Activated CD4-positive, alpha-beta T cell treated with anti-CD3 and anti-CD28 coated beads, Interleukin-2, amount 50 U/mL, for 24 hours (primary cell): ENCODE results near the gene BTNL2.
A peak's percentile ranks its signal among the peaks of the same experiment; 100 is the strongest.

Experiments
- DNase-seq, 2 donors: peaks; one replicate each; pipeline ENCODE4 v3.0.0-alpha.2; 2020; ENCODE audit warnings: low read depth in 1 of 2, low spot score in 1 of 2

BTNL2 gene

DNA sequence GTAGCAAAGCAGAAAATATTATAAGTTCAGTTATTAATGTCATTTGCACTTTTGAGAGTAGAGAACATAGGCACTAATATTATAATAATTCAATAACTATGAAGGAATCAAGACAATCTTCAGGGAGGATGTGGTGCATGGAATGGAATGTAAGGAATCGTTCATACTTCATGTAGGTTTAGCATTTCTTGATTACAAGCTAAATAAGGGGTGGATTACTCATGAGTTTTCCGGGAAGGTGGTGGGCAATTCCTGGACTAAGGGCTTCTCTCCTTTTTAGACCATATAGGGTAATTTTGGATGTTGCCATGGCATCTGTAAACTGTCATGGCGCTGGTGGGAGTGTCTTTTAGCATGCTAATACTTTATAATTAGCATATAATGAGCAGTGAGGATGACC, 9.1 kb upstream of the BTNL2 start:
- DNase-seq, result no peak

DNA sequence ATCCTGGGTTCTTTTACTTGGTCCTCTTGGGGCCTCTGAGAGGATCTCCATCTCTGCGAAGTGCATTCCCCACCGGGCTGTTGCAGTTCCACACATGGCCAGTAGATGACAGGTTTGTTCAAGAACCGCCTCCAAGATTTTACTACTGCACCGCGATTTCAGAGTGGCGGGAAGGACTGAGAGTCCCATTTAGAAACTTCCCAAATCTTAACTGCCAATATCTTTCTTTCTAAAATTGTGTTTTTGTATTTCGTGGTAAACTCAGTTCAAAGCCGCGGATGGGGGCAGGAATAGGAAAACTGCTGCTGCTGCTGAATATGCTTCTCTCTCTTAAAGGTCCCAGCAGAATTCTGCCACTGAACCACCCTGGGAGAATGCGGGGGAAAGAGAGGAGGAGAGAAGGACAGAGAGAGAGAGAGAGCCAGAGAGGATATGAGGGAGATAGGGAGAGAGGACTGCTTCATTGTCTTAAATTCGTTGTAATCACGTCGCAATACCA, 8.6 kb upstream of the BTNL2 start:
- peak; percentile 57 to 75 for DNase-seq

DNA sequence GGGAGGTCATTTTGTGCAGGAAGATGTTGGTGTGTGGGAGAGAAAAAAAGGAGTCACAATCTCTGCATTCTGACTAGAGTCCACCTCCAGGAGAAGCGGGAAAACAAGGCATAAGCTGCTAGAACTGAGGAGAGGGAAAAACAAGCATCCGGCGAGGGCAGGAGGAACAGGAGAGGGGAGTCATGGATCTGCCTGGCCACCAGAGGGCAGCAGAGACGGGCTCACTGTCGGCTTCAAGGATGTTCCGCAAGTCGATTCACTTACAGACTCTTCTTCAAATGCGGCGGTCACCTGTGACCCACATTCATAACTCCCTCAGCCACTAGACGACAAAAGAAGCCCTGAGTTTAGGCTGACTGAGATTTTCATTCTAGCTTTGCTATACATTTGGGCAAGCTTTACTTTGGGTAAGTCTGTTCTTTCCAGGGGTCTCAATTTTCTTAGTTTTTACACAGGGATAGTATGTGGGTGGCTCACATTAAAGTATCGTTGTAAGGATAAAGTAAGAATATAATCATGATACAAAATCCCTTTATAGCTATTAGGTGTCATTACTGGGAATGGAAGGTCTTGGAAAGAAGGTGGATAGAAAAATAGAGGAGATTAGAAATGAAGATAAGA, 6.6 kb upstream of the BTNL2 start:
- peak; percentile 76 to 77 for DNase-seq

DNA sequence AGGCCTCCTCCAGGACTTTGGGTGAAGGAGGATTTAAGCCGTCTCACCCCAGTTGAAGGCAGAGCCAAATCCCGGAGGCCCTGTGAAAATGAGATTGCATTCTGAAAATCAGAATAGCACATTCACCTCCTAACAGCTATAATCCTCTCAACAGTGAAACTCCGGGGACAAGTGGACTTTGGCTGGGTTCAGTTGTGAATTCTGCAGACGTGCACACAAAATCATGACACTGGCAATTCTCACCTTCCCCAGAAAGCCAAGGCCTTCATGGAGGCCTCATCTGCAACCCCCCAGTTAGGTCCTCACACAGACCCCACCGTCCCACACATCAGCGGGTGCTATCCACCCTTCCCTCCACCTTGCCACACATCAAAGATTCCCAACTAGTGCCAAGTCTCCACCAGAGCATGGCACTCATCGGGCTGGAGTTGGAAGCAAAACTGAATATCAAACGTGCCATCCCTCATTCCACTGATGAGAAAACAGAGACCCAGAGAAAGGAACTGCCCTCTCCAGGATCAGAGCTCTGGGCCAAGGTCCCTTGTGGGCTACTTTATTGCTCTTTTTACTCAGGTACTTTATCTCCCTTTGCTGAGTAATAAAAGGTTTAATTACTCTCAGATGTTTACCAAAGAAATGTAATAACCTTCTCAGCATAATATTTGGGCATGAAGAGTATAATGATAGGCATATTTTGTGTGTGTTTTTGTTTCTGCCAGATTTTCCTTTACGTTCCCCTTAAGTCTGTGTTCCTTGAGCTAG, 4.8 kb upstream of the BTNL2 start:
- DNase-seq, result no peak

- DNase-seq, result no peak
These were observed 3.9 kb upstream of the BTNL2 start for GRCh38 chr6:32410906-32411305.

DNA sequence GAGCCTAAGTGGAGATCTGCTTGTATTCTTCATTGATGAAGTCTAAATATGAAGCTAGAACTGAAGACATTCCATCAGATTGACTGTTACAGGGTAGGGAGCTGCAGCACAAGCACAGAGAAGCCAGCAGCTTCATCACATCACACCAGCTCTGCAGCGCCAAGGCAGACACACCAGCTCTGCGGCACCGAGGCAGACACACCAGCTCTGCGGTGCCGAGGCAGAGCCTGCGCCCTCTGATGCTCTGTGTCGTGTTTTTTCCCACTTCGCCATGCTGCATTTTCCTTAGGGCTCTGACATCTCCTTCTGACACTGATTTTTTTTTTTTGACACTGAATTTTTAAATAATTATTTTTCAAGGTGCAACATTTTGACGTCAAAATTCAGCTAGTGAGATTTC, 784 bp downstream of the BTNL2 start:
- no peak for DNase-seq

DNA sequence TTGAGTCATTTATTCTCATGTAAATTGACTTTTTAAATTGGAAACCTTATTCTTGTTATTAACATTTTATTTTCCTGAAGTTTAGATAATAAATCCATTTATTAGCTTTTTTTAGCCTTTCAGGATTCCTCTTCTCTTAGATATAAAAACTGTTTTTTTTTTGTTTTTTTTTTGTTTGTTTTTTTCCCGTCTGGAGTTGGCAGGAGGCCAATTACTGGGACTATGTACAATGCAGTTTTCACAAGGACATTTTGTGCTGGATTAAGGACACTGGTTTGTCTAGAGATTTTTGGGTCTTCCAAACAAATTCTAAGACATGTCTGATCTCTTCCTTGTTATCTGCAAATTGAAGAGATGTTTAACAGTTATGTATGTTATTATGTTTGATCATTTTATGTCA, 1.3 kb downstream of the BTNL2 start:
- no peak for DNase-seq

DNA sequence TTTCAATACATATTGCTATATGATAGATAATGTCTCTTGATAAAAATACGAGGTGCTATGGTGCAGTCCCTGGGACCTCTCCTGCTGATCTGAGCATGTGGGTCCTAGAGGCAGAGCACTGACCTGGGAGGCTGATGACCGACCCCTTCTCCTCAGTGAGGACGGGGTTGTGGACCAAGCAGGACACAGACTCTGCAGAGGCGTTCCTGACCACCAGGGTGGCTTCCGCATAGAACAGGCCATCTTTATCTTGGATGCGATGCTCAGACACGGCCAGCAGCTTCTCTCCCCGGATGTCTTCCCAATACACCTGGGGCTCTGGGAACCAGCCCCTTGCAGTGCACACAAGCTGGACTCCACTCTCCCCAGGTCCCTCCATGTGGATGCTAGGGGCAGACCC, 4.2 kb downstream of the BTNL2 start:
- no peak for DNase-seq

DNA sequence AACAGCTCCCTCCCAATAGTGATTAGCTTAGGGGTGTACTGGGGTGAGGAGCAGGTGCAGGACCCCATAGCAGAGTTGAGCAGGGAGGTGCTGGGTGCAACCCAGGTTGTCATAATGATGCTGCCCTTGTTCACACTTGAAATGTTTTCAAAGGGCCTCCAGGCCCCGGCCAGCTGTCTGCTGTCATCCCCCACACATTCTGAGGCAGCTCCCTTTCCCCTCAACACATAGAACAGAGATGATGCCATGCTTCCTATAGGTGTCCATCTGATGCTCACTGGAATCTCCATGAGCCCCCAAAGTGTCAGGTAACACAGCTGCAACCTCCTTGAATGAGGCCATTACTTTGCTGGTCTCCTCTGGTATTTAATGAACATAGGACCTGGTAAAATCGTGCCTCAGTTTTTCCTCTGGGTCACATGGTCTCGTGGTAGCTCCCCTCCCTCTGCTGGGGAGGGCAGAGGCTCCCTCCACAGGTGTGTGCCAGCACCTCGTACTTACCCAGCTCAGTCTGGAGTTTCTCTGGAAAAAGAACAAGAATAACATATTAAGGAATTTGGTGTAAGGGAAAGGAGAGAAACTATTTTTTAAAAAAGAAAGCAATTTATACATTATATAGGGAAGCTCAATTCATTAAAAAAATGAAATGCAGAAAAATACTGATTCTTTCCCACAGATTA, 5.6 kb downstream of the BTNL2 start:
- DNase-seq, result no peak

GRCh38 chr6:32397252-32397920, 9.6 kb downstream of the BTNL2 start:
- no peak for DNase-seq

- no peak for DNase-seq
These were observed 11.0 kb downstream of the BTNL2 start for GRCh38 chr6:32396028-32396427.

- no peak for DNase-seq
These were observed 13.1 kb downstream of the BTNL2 start for GRCh38 chr6:32393665-32394420.

GRCh38 chr6:32391505-32391904, 15.5 kb downstream of the BTNL2 start:
- DNase-seq, result no peak

DNA sequence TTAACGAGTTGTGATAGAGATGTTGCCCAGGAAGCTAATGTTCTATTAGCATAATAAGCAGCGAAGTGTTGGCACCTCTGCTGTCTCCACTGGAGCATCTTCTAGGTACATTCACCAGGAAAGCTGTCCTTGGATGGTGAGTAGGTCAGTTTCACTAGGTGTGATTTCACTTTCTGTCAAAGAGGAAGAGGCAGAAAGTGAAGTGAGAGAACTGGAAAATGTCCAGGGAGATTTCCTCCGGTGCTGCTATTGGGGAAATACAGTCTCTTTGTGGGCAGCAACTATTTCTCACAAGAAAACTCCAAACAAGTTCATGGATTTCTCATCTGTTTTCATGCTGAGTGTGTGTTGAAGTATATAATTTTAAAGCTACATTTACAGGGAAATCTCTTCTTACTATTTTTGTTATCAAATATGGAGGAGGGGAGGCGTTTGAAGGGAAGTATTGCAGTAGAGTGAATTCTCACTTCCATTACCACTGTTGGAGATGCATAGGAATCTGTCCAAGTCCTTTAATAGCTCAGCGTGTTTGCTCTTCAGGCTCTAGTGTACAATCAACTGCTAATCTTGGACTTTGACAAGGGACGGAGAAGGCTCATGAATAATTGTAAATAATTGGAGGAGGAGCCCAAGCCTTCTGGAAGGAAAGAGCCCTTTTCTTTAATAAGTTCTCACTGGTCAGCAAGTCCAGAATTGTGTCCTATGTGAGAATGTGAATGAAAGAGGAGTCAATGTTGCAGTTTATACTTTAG, 19.2 kb downstream of the BTNL2 start:
- no peak for DNase-seq

GRCh38 chr6:32386040-32386439, 20.9 kb downstream of the BTNL2 start:
- no peak for DNase-seq

DNA sequence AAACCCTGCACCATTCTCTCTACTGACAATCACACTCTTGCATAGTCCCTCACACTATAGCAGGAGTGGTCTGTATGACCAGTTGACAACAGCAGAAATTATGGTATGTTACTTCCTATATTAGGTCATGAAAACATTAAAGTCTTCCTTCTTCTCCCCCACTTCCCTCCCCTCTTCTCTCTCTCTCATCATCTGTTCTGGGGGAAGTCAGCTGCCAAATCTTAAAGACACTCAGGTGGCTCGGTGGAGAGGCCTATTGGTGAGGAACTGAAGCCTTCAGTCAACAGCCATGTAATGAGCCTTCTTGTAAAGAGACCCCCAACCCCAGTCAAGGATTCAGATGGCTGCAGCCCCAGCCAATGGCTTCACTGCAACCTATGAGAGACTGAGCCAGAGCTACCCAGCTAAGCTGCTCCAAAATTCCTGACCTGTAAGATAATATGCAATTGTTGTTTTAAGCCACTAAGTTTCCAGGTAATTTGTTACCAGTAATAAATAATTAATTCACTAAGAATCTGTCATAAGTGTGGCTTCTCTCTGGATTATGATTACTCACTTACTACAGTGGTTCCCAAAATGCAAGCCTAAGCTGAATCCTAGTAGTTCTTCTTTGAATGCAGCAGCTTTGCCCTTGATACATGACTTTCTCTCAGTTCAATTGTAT, 24.1 kb downstream of the BTNL2 start:
- DNase-seq, result no peak

- DNase-seq, result no peak
These were observed 27.4 kb downstream of the BTNL2 start for GRCh38 chr6:32379545-32379944.

GRCh38 chr6:32375739-32376529, 31.0 kb downstream of the BTNL2 start:
- DNase-seq, result no peak

DNA sequence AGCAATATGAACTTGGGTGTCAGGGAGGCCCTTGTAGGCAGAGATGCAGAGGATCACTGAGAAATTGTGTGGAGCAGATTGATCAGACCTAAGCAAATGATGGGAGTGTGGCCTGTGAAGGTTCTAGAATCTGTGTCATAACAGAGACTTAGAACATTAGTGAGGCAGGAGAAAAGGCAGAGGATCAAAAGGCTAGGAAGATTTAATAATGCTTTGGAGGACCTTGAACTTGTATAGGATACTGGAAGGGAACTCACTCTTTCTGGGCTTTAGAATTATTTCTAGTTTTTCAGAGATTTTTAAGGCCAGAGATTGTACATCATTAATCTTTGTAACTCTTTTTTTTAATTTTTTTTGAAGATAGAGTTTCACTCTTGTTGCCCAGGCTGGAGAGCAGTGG, 35.2 kb downstream of the BTNL2 start, which contains the start of gene TSBP1:
Gene TSBP1 (minus strand): TSS at position 101 of the 400 bp plus-strand sequence. CDS start 197 bp downstream, outside the sequence.
- no peak for DNase-seq
